Cardiac muscle cell (in vitro differentiated cells and primary cell): ENCODE data around the gene NARS2. TPM values are rescaled to one million over a fixed set of nuclear protein-coding genes. Genes with fewer than 3 reads are reported as not detected.
"Not testable (repeated sequence)": the region's sequence is repeated elsewhere in the genome, so short reads cannot be mapped to it uniquely, and the experiment has no call there.

Experiments
- DNase-seq, 2 donors: peaks; one replicate each; pipeline versions ENCODE4 v3.0.0 to v3.0.0-alpha.2; 2010 to 2017; ENCODE audit warnings: low read depth in 1 of 2, low spot score in 1 of 2
- H3K27ac ChIP-seq: fragments of 200-600 bp; sonication (generic); 2 replicates; pipeline ENCODE4 v1.5.1; 2016
- H3K27me3 ChIP-seq: fragments of 200-600 bp; sonication (generic); 2 replicates; pipeline ENCODE4 v1.6.0; 2016; ENCODE audit warnings: control low read depth
- H3K36me3 ChIP-seq: fragments of 200-600 bp; sonication (generic); 2 replicates; pipeline ENCODE4 v1.5.1; 2016; ENCODE audit warnings: control low read depth
- H3K4me1 ChIP-seq: fragments of 200-600 bp; sonication (generic); 2 replicates; pipeline ENCODE4 v1.8.1; 2017; ENCODE audit warnings: low read depth, mild to moderate bottlenecking, mixed run types
- H3K4me3 ChIP-seq: fragments of 200-600 bp; sonication (generic); 2 replicates; pipeline ENCODE4 v1.5.1; 2016; ENCODE audit warnings: mild to moderate bottlenecking
- H3K9me3 ChIP-seq: fragments of 200-600 bp; sonication (generic); 2 replicates; pipeline ENCODE4 v1.5.1; 2017; ENCODE audit warnings: low read depth, mild to moderate bottlenecking, control low read depth
- polyA plus RNA-seq: library from polyadenylated mRNA; unstranded; fragments of >200 nt; fragmentation: Nextera tagmentation; extraction: Ambion mirVana; gene quantifications from 2 replicates; pipeline ENCODE4 v1.2.1, GENCODE V29; 2016
- total RNA-seq: library from RNA; depleted of rRNA; stranded (reverse); fragments of >200 nt; gene quantifications from 2 replicates; pipeline ENCODE4 v1.2.3, GENCODE V29; 2016
- TF ChIP-seq, protein P1 (sequence below): IDR thresholded peaks from 2 replicates; pipeline ENCODE4 v1.5.1; 2012; ENCODE audit warnings: low read depth, mild to moderate bottlenecking, low read length

The NARS2 gene
- total and polyA plus RNA-seq, 2 experiments from 2014 or later = 27.2 to 40.5 TPM

DNA sequence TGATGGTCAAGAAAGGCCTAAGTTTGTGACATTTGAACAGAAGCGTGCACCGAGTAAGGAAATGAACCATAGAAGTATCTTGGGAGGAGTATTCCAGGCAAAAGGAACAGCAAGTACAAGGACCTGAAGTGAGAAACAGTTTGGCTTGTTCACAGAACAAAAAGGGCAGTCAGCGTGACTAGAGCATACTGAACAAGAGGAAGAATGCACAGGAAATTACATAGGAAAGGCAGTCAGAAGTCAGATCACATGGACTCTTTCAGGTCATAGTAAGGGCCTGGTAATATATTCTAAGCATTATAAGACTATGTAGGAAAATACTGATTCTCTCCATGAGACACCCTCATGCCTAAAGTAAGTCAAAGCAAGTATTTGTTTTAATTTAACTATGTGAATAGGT lies 104.8 kb downstream of the NARS2 start:
- Histone ChIP-seq H3K36me3 (no peaks in the 10 kb centered on the region), H3K27me3 (no peaks in the 10 kb centered on the region), H3K4me1 (no peaks in the 10 kb centered on the region), H3K9me3 (no peaks in the 10 kb centered on the region), H3K27ac (no peak overlapping the region), H3K4me3 (no peak overlapping the region)
- TF ChIP-seq, protein P1, sequence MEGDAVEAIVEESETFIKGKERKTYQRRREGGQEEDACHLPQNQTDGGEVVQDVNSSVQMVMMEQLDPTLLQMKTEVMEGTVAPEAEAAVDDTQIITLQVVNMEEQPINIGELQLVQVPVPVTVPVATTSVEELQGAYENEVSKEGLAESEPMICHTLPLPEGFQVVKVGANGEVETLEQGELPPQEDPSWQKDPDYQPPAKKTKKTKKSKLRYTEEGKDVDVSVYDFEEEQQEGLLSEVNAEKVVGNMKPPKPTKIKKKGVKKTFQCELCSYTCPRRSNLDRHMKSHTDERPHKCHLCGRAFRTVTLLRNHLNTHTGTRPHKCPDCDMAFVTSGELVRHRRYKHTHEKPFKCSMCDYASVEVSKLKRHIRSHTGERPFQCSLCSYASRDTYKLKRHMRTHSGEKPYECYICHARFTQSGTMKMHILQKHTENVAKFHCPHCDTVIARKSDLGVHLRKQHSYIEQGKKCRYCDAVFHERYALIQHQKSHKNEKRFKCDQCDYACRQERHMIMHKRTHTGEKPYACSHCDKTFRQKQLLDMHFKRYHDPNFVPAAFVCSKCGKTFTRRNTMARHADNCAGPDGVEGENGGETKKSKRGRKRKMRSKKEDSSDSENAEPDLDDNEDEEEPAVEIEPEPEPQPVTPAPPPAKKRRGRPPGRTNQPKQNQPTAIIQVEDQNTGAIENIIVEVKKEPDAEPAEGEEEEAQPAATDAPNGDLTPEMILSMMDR = no peak
- peak in 1 of 2 donors; percentile 0 for DNase-seq

DNA sequence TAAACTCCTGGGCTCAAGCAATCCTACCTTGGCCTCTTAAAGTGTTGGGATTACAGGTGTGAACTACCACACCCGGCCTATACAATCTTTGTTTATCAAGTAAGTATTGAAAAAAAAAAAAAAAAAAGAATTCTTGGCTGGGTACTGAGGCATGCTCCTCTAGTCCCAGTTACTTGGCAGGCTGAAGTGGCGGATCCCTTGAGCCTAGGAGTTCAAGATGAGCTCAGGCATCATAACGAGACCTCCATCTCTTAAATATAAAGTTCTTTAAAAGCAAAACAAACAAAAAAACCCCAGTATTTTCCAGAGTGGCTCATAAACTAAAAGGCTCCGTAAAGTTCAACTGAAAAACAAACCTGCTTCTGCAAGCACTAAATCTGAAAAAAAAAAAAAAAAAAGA lies 106.7 kb downstream of the NARS2 start:
- no peaks in the 10 kb centered on the region for H3K4me1 ChIP-seq
- H3K27me3 ChIP-seq = no peaks in the 10 kb centered on the region
- DNase-seq = no peak
- H3K27ac ChIP-seq = no peak overlapping the region
- TF ChIP-seq, protein P1 = no peak
- H3K4me3 ChIP-seq = no peak overlapping the region
- no peaks in the 10 kb centered on the region for H3K36me3 ChIP-seq
- H3K9me3 ChIP-seq = no peaks in the 10 kb centered on the region

DNA sequence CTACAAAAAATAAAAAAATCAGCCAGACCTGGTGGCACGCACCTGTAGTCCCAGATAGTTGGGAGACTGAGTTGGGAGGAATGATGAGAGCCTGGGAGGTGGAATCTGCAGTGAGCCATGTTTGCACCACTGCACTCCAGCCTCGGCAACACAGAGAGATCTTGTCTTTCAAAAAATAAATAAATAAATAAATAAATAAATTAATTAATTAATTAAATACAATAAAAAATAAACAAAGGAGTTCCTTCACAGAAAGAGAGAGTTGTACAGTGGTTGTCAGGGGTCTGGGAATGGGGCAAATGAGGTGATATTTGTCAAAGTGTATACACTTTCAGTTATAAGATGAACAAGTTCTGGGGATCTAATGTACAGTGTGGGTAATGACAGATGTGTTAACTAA lies 107.3 kb downstream of the NARS2 start:
- H3K4me1 ChIP-seq = no peaks in the 10 kb centered on the region
- no peak for DNase-seq
- H3K4me3 ChIP-seq = no peak overlapping the region
- H3K27me3 ChIP-seq = no peaks in the 10 kb centered on the region
- no peaks in the 10 kb centered on the region for H3K36me3 ChIP-seq
- TF ChIP-seq, protein P1 = no peak
- H3K27ac ChIP-seq = no peak overlapping the region
- no peaks in the 10 kb centered on the region for H3K9me3 ChIP-seq

DNA sequence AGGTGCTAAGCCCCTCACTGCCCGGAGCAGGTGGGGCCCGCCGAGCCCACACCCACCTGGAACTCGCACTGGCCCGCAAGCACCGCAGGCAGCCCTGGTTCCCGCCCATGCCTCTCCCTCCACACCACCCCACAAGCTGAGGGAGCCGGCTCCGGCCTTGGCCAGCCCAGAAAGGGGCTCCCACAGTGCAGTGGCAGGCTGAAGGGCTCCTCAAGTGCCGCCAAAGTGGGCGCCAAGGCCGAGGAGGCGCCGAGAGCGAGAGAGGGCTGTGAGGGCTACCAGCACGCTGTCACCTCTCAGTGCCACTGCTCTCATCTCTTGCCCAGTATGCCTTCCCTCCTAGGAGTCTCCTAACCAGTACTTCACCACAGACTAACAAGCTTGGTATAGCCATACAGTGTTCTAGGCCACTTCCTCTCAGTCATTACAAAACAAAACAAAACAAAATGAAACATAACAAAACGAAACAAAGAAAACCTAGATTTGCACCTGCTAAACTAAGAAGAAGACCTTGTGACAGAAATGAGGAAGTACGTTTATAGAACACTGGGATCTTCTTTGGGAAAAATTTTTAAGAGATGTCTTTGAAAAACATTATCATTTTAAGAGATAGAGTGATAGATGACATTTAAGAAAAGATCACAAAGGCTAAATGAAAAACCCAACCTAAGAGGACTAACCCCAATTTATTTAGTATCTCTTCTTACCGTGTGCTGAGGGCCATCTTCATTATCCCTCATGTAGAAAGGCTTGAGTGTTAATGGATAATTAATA lies 109.3 kb downstream of the NARS2 start:
- Histone ChIP-seq H3K4me1 (no peaks in the 10 kb centered on the region), H3K27me3 (no peaks in the 10 kb centered on the region), H3K9me3 (no peaks in the 10 kb centered on the region), H3K4me3 (no peak overlapping the region), H3K27ac (no peak overlapping the region), H3K36me3 (no peaks in the 10 kb centered on the region)
- TF ChIP-seq, protein P1 = no peak
- DNase-seq = no peak

DNA sequence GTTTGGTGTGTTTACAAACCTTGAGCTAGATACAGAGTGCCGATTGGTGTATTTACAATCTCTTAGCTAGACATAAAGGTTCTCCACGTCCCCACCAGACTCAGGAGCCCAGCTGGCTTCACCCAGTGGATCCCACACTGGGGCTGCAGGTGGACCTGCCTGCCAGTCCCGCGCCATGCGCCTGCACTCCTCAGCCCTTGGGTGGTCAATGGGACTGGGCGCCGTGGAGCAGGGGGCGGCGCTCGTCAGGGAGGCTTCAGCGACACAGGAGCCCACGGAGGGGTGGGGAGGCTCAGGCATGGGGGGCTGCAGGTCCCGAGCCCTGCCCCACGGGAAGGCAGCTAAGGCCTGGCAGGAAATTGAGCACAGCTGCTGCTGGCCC lies 109.9 kb downstream of the NARS2 start:
- H3K36me3 ChIP-seq, H3K4me3 ChIP-seq, H3K4me1 ChIP-seq, H3K27me3 ChIP-seq, H3K27ac ChIP-seq, DNase-seq, H3K9me3 ChIP-seq: not testable (repeated sequence)

DNA sequence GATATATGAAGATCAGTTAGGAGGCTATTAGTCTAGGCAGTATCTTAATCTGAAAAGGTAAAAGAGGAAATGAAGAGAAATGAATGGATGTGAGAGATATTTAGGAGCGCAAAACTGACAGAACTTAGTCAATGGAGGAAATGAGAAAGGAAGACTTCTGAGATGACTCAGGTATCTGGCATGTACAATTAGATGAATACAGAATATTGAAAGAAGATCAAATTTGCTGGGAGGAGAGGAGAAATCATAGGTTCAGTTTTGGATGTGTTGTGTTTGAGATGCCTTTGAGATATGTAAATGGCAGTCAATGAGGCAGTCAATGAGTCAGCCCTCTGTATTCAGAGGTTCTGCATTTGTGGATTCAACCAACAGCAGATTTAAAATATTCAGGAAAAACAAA lies 114.2 kb downstream of the NARS2 start:
- peaks cover 10% of the 10 kb centered on the region for H3K36me3 ChIP-seq
- H3K4me1 ChIP-seq = no peaks in the 10 kb centered on the region
- no peak overlapping the region for H3K4me3 ChIP-seq
- no peaks in the 10 kb centered on the region for H3K9me3 ChIP-seq
- H3K27ac ChIP-seq = no peak overlapping the region
- TF ChIP-seq, protein P1 = no peak
- H3K27me3 ChIP-seq = no peaks in the 10 kb centered on the region
- DNase-seq = peak in 1 of 2 donors; percentile 1
